ENCODE measurements around the gene HPSE2. TPM values are rescaled to one million over a fixed set of nuclear protein-coding genes. Genes with fewer than 3 reads are reported as not detected.

HPSE2 gene
- total RNA-seq, 1 donor: not detected

GRCh38 chr10:98925651-98926050 lies 310.0 kb downstream of the HPSE2 start:
- no peak for TF ChIP-seq CTCF (IDR thresholded peaks at IDR 0.05; ENCODE audit: insufficient read depth, low read length)
- no peak for DNase-seq (ENCODE audit: low read depth)
- no peak overlapping the region for H3K4me3 ChIP-seq (ENCODE audit: low read depth, low read length)

GRCh38 chr10:98924526-98924925 lies 311.1 kb downstream of the HPSE2 start:
- no peak for DNase-seq (ENCODE audit: low read depth)
- no peak overlapping the region for H3K4me3 ChIP-seq (ENCODE audit: low read depth, low read length)
- TF ChIP-seq CTCF (IDR thresholded peaks at IDR 0.05; ENCODE audit: insufficient read depth, low read length): no peak

GRCh38 chr10:98921316-98921715 lies 314.3 kb downstream of the HPSE2 start:
- TF ChIP-seq CTCF (IDR thresholded peaks at IDR 0.05; ENCODE audit: insufficient read depth, low read length): no peak
- no peak overlapping the region for H3K4me3 ChIP-seq (ENCODE audit: low read depth, low read length)
- DNase-seq (ENCODE audit: low read depth): no peak

GRCh38 chr10:98920807-98921206 lies 314.8 kb downstream of the HPSE2 start:
- no peak for DNase-seq (ENCODE audit: low read depth)
- no peak overlapping the region for H3K4me3 ChIP-seq (ENCODE audit: low read depth, low read length)
- TF ChIP-seq CTCF (IDR thresholded peaks at IDR 0.05; ENCODE audit: insufficient read depth, low read length): no peak

GRCh38 chr10:98920360-98920759 lies 315.3 kb downstream of the HPSE2 start:
- no peak overlapping the region for H3K4me3 ChIP-seq (ENCODE audit: low read depth, low read length)
- no peak for DNase-seq (ENCODE audit: low read depth)
- TF ChIP-seq CTCF (IDR thresholded peaks at IDR 0.05; ENCODE audit: insufficient read depth, low read length): no peak

GRCh38 chr10:98919899-98920298 lies 315.8 kb downstream of the HPSE2 start:
- DNase-seq (ENCODE audit: low read depth): no peak
- no peak overlapping the region for H3K4me3 ChIP-seq (ENCODE audit: low read depth, low read length)
- TF ChIP-seq CTCF (IDR thresholded peaks at IDR 0.05; ENCODE audit: insufficient read depth, low read length): no peak

- no peak for DNase-seq (ENCODE audit: low read depth)
- no peak for TF ChIP-seq CTCF (IDR thresholded peaks at IDR 0.05; ENCODE audit: insufficient read depth, low read length)
- no peak overlapping the region for H3K4me3 ChIP-seq (ENCODE audit: low read depth, low read length)
Measured at GRCh38 chr10:98917828-98918227, 317.8 kb downstream of the HPSE2 start.
